ENCODE results near the gene ALKBH6. TPM values are rescaled to one million over a fixed set of nuclear protein-coding genes. Genes with fewer than 3 reads are reported as not detected.

Gene ALKBH6
- polyA plus RNA-seq, 1 donor (not counting 4 experiments of a cell fraction or from before 2014, with no cell fraction given): 36.7 TPM

DNA sequence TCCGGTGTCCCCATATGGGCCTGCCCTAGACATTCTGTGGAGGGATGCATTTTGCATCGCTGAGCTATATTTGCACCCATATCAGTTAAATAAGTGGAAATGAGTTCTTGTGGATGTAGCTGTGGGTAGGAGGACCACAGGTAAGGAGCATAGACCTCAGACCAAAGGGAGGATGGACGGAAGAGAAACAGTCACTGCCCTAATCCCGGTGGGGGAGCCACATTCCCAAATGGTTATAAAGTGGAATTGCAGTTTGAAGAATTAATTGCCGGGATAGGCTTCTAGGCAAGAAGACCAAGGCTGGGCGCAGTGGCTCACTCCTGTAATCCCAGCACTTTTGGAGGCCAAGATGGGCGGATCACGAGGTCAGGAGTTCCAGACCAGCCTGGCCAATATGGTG, 17.2 kb downstream of the ALKBH6 start:
- Histone ChIP-seq H3K9ac (ENCODE audit: control insufficient read depth, extremely low read depth, insufficient read depth, low read length) (no peak overlapping the region), H3K4me3 (ENCODE audit: control insufficient read depth in 2 of 3, extremely low read depth in 1 of 3, insufficient read depth in 2 of 3, low read depth in 1 of 3, low read length in 3 of 3) (no peak overlapping the region), H3K9me1 (ENCODE audit: control insufficient read depth, extremely low read depth, insufficient read depth, low read length) (no peaks in the 10 kb centered on the region), H2AFZ (ENCODE audit: control insufficient read depth, low read length) (no peak overlapping the region), H3K36me3 (ENCODE audit: control insufficient read depth in 2 of 2, extremely low read depth in 1 of 2, insufficient read depth in 2 of 2, low read length in 2 of 2) (peaks cover 3 to 4% of the 10 kb centered on the region in 2 experiments), H3K27ac (ENCODE audit: control insufficient read depth, insufficient read depth, low read length) (no peak overlapping the region), H3K4me1 (ENCODE audit: control insufficient read depth, extremely low read depth, insufficient read depth, low read length) (peaks cover 24% of the 10 kb centered on the region), H3K27me3 (ENCODE audit: control insufficient read depth, extremely low read depth, insufficient read depth, low read length) (no peaks in the 10 kb centered on the region), H4K20me1 (ENCODE audit: control insufficient read depth, extremely low read depth, insufficient read depth, low read length) (no peaks in the 10 kb centered on the region), H3K9me3 (ENCODE audit: control insufficient read depth, low read depth, low read length) (no peaks in the 10 kb centered on the region), H3K79me2 (ENCODE audit: control insufficient read depth, insufficient read depth, low read length) (peaks cover 20% of the 10 kb centered on the region), H3K4me2 (ENCODE audit: control insufficient read depth, extremely low read depth, insufficient read depth, low read depth, low read length) (peak overlapping the region; percentile 95)
- dilution Hi-C loops (cut with MboI; ENCODE audit: extremely low pct_ligation_motif_present, low sequenced_read_pairs): no loop called here
- DNase-seq (ENCODE audit: low read depth, low spot score) (no peak), FAIRE-seq (no peak)
- TF ChIP-seq CTCF (optimal IDR thresholded peaks at IDR 0.05 in 1 of 3, IDR thresholded peaks at IDR 0.05 in 1 of 3, conservative IDR thresholded peaks at IDR 0.05 in 1 of 3; ENCODE audit: extremely low read depth in 1 of 3, insufficient read depth in 2 of 3, low read length in 3 of 3) (no peak), EZH2 (IDR thresholded peaks at IDR 0.05; ENCODE audit: low read length) (no peak)

GRCh38 chr19:35995048-35995993, 18.7 kb downstream of the ALKBH6 start, which contains the start of gene SDHAF1:
Gene SDHAF1, plus strand, starts transcription at chr19:35995188. Its CDS starts 87 bp downstream, at chr19:35995275.
- Histone ChIP-seq H3K27me3 (ENCODE audit: control insufficient read depth, extremely low read depth, insufficient read depth, low read length) (no peaks in the 10 kb centered on the region), H3K9me3 (ENCODE audit: control insufficient read depth, low read depth, low read length) (no peaks in the 10 kb centered on the region), H3K4me3 (ENCODE audit: control insufficient read depth in 2 of 3, extremely low read depth in 1 of 3, insufficient read depth in 2 of 3, low read depth in 1 of 3, low read length in 3 of 3) (peak within 1 kb of the TSS; percentile 70 to 87 (median 77)), H4K20me1 (ENCODE audit: control insufficient read depth, extremely low read depth, insufficient read depth, low read length) (no peaks in the 10 kb centered on the region), H3K9me1 (ENCODE audit: control insufficient read depth, extremely low read depth, insufficient read depth, low read length) (no peaks in the 10 kb centered on the region), H2AFZ (ENCODE audit: control insufficient read depth, low read length) (peak within 1 kb of the TSS; percentile 98), H3K36me3 (ENCODE audit: control insufficient read depth in 2 of 2, extremely low read depth in 1 of 2, insufficient read depth in 2 of 2, low read length in 2 of 2) (peaks cover 3 to 4% of the 10 kb centered on the region in 2 experiments), H3K79me2 (ENCODE audit: control insufficient read depth, insufficient read depth, low read length) (peaks cover 20% of the 10 kb centered on the region), H3K9ac (ENCODE audit: control insufficient read depth, extremely low read depth, insufficient read depth, low read length) (peak within 1 kb of the TSS; percentile 68), H3K4me1 (ENCODE audit: control insufficient read depth, extremely low read depth, insufficient read depth, low read length) (peaks cover 24% of the 10 kb centered on the region), H3K27ac (ENCODE audit: control insufficient read depth, insufficient read depth, low read length) (peak within 1 kb of the TSS; percentile 60), H3K4me2 (ENCODE audit: control insufficient read depth, extremely low read depth, insufficient read depth, low read depth, low read length) (peak within 1 kb of the TSS; percentile 95)
- TF ChIP-seq EZH2 (IDR thresholded peaks at IDR 0.05; ENCODE audit: low read length) (no peak), CTCF (optimal IDR thresholded peaks at IDR 0.05 in 1 of 3, IDR thresholded peaks at IDR 0.05 in 1 of 3, conservative IDR thresholded peaks at IDR 0.05 in 1 of 3; ENCODE audit: extremely low read depth in 1 of 3, insufficient read depth in 2 of 3, low read length in 3 of 3) (no peak)
- dilution Hi-C loops (cut with MboI; ENCODE audit: extremely low pct_ligation_motif_present, low sequenced_read_pairs): no loop called here
- peak; percentile 42 for DNase-seq (ENCODE audit: low read depth, low spot score)
- FAIRE-seq: peak; percentile 80
